Stimulated activated CD8-positive, alpha-beta memory T cell treated with anti-CD3 and anti-CD28 coated beads, Interleukin-4, amount 100 ng/mL, for 1 hour (primary cell): ENCODE data around the gene CTBP2.
"Not testable (repeated sequence)": the region's sequence is repeated elsewhere in the genome, so short reads cannot be mapped to it uniquely, and the experiment has no call there.

Experiments used
- DNase-seq, 2 donors: peaks; one replicate each; pipeline ENCODE4 v3.0.0-alpha.2; 2020; ENCODE audit warnings: low read depth in 2 of 2, low spot score in 1 of 2

CTBP2 gene

GRCh38 chr10:125158601-125159485 lies 1.5 kb downstream of the CTBP2 start:
- no peak for DNase-seq

- DNase-seq = no peak
Measured at GRCh38 chr10:125158275-125158600, 2.1 kb downstream of the CTBP2 start.

GRCh38 chr10:125157505-125157904 lies 2.9 kb downstream of the CTBP2 start:
- DNase-seq = no peak

GRCh38 chr10:125156739-125157480 lies 3.5 kb downstream of the CTBP2 start:
- DNase-seq = no peak

- DNase-seq = no peak
Measured at GRCh38 chr10:125156196-125156595, 4.2 kb downstream of the CTBP2 start.

- no peak for DNase-seq
Measured at GRCh38 chr10:125155101-125155500, 5.3 kb downstream of the CTBP2 start.

GRCh38 chr10:125154529-125154928 lies 5.8 kb downstream of the CTBP2 start:
- DNase-seq = no peak

- no peak for DNase-seq
Measured at GRCh38 chr10:125153703-125154490, 6.5 kb downstream of the CTBP2 start.

- DNase-seq = no peak
Measured at GRCh38 chr10:125152450-125153368, 7.7 kb downstream of the CTBP2 start.

GRCh38 chr10:125151553-125152449 lies 8.6 kb downstream of the CTBP2 start:
- DNase-seq = no peak

- no peak for DNase-seq
Measured at GRCh38 chr10:125151170-125151552, 9.2 kb downstream of the CTBP2 start.

- DNase-seq = not testable (repeated sequence)
Measured at GRCh38 chr10:125150376-125151083, 9.8 kb downstream of the CTBP2 start.

- DNase-seq = no peak
Measured at GRCh38 chr10:125149680-125150047, 10.7 kb downstream of the CTBP2 start.

- no peak for DNase-seq
Measured at GRCh38 chr10:125149036-125149679, 11.2 kb downstream of the CTBP2 start.

- DNase-seq = no peak
Measured at GRCh38 chr10:125148528-125148927, 11.8 kb downstream of the CTBP2 start.

- DNase-seq = no peak
Measured at GRCh38 chr10:125147971-125148439, 12.4 kb downstream of the CTBP2 start.

GRCh38 chr10:125146791-125147579 lies 13.4 kb downstream of the CTBP2 start:
- no peak for DNase-seq

- no peak for DNase-seq
Measured at GRCh38 chr10:125145636-125146035, 14.7 kb downstream of the CTBP2 start.
